HG02870 (cell line): ENCODE measurements around the gene SRBD1.

Experiments
- ATAC-seq: cut with Tn5 transposase; IDR thresholded peaks from one replicate; pipeline ENCODE4 v1.9.1; 2021; ENCODE audit warnings: mild to moderate bottlenecking, moderate library complexity; ENCODE audit not compliant: unreplicated experiment

Gene SRBD1

GRCh38 chr2:45477546-45477945, 133.5 kb downstream of the SRBD1 start:
- ATAC-seq, result no peak

DNA sequence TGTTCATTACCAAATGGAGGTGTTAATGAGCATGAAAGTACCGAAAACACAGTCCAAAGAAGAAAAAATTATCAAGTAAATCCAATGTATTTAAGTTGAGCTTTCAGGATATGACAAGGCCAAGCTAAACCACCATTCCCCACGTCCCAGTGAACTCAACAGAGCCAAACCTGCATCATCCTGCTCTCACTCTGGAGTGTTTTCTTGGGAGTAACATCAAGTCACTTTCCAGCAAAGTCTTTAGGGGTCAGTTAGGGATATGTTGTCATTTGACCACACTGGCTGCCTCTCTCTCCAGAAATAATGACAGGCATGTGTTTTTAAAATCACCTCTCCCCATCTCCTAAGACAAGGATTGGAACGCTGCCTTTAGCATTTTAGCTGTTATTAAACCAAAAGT, 140.5 kb downstream of the SRBD1 start:
- no peak for ATAC-seq

DNA sequence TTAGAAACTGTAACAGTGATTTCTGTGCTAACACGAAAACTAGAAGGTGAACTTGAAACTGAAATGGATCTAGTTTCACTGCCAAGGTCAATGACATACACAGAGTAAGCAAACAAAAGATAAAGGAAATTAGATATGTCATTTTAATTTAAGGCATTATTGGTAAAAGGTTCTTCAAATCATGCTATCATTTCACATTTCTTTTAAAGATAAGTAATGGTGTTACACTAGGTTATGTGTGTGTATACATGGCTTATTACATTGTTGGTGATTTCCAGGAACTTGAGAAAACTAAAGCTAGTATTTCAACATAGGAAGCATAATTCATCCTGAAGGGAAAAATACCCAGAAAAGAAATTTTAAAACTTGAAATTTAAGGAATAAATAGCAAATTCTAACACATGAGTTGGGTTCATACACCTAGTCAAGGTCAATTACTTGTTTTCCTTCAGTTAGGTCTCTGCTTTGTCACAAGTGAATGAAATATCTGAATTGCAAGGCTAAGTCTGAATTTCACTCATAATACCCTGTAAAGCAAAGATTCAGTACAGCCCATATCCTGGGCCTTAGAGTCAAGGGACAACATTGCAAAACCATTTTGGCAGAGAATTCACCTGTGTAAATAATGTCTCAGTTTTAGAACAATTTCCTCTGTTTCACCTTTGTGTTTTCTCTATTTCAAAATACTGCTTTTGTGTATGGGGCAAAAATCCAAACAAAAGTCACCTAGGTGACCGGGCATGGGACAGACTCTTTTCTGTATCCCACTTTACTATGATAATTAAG, 141.6 kb downstream of the SRBD1 start:
- peak; percentile 51 for ATAC-seq

DNA sequence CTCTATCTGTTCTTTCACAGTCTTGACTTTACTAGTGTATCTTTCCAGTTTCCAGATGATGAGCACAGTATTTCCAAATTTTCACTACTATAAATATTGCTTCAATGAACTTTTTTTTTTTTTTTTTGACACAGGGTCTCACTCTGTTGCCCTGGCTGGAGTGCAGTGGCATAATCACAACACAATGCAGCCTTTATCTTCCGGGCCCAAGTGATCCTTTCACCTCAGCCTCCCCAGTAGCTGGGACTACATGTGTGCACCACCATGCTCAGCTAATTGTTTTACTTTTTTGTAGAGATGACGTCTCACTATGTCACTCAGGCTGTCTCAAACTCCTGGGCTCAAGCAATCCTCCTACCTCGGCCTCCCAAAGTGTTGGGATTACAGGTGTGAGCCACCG, 142.8 kb downstream of the SRBD1 start:
- ATAC-seq, result no peak

GRCh38 chr2:45466053-45466452, 145.0 kb downstream of the SRBD1 start:
- ATAC-seq, result no peak

DNA sequence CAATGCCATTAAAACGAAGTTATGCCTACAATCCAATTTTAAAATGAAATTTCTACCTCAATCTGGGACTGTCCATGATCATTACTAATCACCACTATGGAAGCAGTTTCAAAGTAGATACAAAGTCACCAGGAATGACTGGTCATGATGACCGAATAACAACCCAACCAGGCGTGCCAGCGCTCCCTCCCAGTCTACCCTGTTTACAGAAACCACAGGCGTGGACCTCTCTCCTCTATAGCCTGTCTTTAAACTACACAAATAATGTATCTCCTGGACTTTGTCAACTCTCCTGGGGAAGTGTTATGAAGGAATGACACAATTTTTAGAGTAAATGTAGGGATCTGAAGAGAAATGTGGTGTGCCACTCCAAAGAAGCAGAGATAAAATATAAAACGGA, 150.2 kb downstream of the SRBD1 start:
- no peak for ATAC-seq

DNA sequence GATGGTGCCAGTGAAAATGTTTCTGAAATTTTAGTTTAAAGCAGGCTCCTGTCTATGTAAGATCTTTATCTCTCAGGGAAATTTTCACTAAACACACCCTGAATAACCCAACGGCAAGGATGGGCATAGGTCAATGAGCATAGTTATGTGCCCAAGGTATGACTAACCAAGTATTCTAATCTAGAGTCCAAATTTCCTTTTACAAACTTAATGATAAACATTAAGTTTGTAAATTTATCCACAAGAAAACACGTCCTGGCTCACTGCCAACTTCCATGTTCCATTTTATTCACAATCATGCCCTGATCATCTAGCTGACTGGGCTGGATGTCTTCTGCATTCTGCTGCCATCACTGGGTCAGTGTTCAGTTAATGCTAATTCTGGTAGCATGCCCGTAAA, 151.2 kb downstream of the SRBD1 start:
- no peak for ATAC-seq

DNA sequence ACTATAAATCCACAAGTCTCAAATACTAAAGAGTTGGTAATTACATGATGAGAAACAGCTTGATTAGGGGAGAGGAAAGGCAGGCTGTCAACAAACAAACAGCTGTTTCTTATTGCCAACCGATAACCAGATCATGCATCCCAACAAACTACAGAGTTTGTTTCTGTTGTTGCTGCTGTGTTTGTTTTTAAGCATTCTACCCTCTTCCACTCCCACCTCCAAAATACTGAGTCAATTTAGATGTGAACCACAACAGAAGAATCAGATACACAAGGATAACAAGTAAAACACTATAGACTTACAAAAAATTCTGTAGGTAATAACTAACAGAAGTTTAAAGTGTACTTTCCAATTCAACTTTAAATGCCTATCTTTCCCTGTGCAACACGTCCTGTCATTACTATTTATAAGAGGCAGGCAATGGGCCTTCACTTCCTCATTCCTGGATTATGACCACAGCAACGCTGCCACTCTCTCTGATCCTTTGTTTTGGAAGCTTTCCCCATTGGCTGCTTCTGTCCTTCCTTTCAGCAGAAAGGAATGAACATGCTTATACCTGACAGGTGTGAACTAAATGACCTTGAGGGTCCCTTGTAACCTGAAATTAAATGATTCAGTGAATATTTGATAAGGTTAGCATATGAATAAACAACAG, 152.0 kb downstream of the SRBD1 start:
- ATAC-seq, result no peak

DNA sequence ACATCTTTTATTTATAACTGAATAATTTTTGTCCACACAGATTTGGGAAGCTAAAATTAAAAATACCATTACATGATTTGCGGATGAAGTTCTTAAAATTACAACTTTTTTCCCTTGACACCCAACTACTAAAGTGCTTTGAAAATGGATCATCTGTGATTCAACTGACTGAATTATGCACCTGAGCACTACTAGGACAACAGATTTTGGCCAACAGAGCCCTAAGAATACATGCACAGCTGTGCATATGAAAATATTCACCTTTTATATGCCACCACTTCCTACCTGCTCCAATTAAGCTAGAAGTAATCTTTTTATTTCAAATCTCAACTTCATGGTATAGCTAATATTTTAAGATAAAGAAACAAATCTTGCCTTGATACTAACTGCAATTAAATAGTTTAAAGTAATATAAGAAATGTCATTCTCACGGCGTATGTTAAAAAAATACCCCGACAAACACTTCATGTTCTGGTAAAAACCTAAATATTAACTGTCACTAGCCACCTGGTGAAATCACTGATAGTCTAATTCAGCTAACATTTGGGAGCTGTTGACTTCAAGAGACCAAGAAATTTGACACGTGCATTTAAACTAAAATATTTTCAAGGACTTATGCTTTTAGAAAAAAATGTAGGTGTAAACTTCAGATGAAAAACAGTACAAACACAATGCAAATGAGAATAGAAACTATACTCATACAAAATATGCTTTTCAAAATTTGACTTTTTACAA, 153.7 kb downstream of the SRBD1 start:
- no peak for ATAC-seq

- ATAC-seq, result no peak
Measured at GRCh38 chr2:45452866-45453265, 158.2 kb downstream of the SRBD1 start.

DNA sequence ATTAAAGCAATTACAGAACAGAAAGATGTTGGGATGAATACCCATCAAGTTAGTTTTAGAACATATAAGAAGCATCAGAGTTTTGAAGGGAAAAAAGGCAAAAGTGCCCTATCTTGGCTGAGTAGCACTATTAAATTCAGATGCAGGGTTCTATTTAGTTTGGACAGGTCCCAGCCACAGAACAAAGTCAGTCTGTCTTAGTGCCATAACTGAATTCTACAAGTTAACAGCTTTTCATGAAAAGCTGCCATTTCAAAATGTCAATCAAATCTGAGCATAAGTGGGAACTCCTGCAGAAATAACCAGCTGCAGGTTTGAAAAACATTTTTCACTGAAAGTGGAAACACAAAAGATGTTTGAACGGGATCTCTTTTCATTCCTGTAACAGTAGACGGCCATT, 160.4 kb downstream of the SRBD1 start:
- ATAC-seq, result no peak

GRCh38 chr2:45448217-45448616, 162.8 kb downstream of the SRBD1 start:
- ATAC-seq, result no peak

- ATAC-seq, result no peak
Measured at GRCh38 chr2:45446016-45446415, 165.1 kb downstream of the SRBD1 start.

GRCh38 chr2:45445037-45445436, 166.0 kb downstream of the SRBD1 start:
- ATAC-seq, result no peak

DNA sequence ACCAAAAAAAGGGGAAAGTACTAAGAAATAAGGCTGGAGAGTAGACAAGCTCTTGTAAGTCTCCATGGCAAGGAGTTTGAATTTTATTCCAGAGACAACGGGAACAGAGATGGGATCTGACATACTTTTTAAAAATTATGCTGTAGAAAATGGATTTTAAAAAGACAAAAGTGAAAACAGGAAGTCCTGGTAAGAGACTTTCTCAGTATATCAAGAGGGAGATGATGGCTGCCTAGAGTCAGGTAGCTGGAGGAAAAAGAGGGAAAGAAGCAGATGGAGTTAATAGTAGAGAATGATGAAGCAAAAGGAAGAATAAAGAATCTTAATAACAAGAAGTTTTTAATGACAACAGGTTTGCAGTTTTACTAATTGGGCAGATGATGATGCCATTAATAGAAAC, 168.1 kb downstream of the SRBD1 start:
- no peak for ATAC-seq

DNA sequence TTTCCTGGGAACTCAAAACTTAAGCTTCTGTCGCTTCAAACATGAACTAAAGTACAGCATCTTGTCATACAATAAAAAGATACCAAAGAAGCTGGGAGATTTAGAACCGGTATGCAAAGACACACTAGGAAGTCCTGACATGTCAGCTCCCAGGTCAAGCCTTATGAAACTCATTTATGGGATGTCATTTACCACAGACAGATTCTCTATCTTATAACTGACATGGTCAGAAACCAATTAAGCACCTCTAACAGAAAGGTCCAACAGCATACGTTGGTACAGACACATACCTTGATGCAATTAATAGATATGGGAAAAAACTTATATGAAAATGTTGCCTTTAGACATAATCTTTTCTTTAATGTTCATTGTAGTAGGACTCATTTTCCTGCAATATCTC, 169.0 kb downstream of the SRBD1 start:
- ATAC-seq, result no peak

DNA sequence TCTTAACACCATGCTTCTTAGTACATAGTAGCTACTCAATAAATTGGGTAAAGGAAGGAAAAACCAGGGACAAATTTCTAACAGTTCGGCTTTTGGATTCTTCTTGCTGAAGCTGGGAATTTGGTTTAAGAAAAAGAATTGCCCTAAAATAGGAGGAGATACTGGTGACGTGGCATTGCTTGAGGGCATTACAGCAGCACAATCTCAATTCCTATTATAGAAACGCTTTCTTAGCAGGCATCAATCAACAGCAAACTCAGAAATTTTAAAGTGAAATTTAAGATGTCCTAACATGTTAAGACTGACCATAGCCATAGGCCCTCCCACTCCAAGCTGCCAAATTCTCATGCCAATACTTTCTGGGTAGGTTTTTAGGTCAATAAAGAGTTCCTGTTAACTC, 169.5 kb downstream of the SRBD1 start:
- no peak for ATAC-seq

DNA sequence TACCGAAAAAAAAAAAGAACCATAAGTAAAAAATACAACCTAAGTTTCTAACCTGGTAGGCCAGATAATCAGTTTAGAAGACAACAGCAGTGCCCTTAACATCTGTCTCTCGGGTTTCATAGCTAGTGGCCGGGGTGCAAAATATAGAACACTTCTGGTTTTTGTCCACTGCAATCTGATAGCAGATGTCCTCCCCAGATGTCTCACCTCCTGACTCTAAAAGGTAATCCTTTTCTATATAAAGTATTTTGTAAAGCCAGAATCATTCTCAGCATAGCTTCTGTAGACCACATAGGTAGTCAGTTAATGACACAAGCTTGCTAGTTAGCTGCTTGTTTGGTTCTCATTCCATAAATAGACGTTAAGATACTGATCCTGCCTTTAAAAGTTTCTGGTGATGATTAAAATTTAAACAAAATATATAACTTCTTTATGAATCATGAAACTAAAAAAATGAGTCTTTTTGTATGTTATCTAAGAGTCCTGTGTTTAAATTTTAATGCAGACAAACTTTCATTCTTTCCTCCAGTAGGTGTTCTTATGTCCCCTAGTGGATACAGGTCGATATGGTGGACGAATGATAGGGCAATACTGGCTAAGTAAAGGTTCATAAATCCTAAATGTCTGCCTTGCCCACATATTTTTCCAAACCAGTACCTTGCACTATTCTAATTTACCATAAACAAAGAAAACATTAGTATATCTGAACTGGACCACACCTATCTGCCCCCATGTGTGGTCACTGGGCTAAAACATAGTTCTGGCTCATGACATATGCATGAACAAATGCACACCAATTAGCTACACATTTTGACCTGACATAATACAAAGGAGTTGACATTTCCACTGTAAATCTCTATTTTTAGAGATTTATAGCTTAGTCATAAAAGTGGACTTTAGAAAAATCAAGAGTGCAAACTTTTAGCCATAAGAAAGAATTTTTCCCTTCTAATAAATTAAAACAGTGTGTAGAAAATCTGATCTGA, 171.0 kb downstream of the SRBD1 start:
- peak; percentile 59 for ATAC-seq

- no peak for ATAC-seq
Measured at GRCh38 chr2:45438872-45439665, 172.0 kb downstream of the SRBD1 start.

GRCh38 chr2:45436456-45436855, 174.6 kb downstream of the SRBD1 start:
- ATAC-seq, result no peak
